Thoracic aorta (tissue), 2 donors: ENCODE results near the gene TYROBP. TPM values are rescaled to one million over a fixed set of nuclear protein-coding genes. Genes with fewer than 3 reads are reported as not detected.

ENCODE experiments used
- ATAC-seq: fragments of 150-250 bp; one replicate; pipeline ENCODE4 v1.8.0; 2017; ENCODE audit warnings: low read depth; ENCODE audit not compliant: insufficient number of reproducible peaks, low FRiP score
- DNase-seq: peaks from one replicate; pipeline ENCODE4 v3.0.0-alpha.2; 2020; ENCODE audit warnings: low spot score
- H3K27ac ChIP-seq, 2 donors: fragments of 200-600 bp; sonication (generic); 1 replicate in 1 of 2; 2 replicates in 1 of 2; pipeline ENCODE4 v1.5.1; 2016; ENCODE audit warnings: mild to moderate bottlenecking in 2 of 2, moderate library complexity in 2 of 2
- H3K27me3 ChIP-seq: fragments of 200-600 bp; sonication (generic); replicated peaks from 2 replicates; pipeline ENCODE4 v1.6.0; 2016; ENCODE audit warnings: mild to moderate bottlenecking; ENCODE audit not compliant: insufficient read depth
- H3K36me3 ChIP-seq: fragments of 200-600 bp; sonication (generic); one replicate; pipeline ENCODE4 v1.5.1; 2016
- H3K4me1 ChIP-seq, 2 donors: fragments of 200-600 bp; sonication (generic); 1 replicate in 1 of 2; 2 replicates in 1 of 2; pipeline versions ENCODE4 v1.5.1 to v1.6.0; 2016; ENCODE audit warnings: low read depth in 2 of 2, mild to moderate bottlenecking in 1 of 2; ENCODE audit not compliant: control insufficient read depth in 1 of 2
- H3K4me3 ChIP-seq: fragments of 200-600 bp; sonication (generic); 2 replicates; pipeline ENCODE4 v1.5.1; 2016; ENCODE audit warnings: mild to moderate bottlenecking
- H3K9me3 ChIP-seq: fragments of 200-600 bp; sonication (generic); 2 replicates; pipeline ENCODE4 v1.5.1; 2016
- total RNA-seq, 2 donors: library from RNA; depleted of rRNA; stranded (reverse); fragments of >200 nt; gene quantifications; one replicate each; pipeline versions ENCODE4 v1.1.0 to v1.2.3, GENCODE V29; 2016
- TF ChIP-seq, protein P1 (sequence below): fragments of 200-600 bp; sonication (generic); IDR thresholded peaks from one replicate; pipeline ENCODE4 v1.5.1; 2019; ENCODE audit warnings: antibody characterized with exemption

TYROBP gene
- total RNA-seq, 2 donors from 2014 or later = 155 to 247 TPM

DNA sequence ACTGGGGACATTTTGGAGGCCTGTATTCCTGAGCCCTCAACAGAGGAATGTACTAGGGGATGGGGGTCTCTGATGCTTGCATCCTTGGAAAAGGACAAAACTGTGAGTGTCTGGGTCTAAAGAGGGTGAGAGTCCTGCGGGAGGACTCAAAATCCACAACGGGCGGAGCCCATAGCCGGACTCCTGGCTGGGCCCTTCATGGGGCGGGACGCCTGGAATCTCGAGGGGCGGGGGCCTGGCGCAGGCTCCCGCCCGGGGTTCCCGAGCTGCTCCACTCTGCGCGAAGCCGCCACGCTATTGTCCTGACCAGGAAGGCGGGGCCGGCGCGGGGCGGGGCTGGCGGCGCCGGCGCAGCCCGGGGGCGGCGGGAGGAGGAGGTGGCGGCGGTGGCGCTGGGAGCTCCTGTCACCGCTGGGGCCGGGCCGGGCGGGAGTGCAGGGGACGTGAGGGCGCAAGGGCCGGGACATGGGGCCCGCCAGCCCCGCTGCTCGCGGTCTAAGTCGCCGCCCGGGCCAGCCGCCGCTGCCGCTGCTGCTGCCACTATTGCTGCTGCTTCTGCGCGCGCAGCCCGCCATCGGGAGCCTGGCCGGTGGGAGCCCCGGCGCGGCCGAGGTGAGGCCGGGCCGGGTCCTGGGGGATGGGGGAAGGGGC is 39.8 kb downstream of the TYROBP start, which contains the start of gene APLP1:
APLP1 (plus strand) TSS at position 403 of the 651 bp plus-strand sequence; CDS start at position 466, 63 bp downstream.
- DNase-seq (no peak), ATAC-seq (no peak)
- TF ChIP-seq, protein P1, sequence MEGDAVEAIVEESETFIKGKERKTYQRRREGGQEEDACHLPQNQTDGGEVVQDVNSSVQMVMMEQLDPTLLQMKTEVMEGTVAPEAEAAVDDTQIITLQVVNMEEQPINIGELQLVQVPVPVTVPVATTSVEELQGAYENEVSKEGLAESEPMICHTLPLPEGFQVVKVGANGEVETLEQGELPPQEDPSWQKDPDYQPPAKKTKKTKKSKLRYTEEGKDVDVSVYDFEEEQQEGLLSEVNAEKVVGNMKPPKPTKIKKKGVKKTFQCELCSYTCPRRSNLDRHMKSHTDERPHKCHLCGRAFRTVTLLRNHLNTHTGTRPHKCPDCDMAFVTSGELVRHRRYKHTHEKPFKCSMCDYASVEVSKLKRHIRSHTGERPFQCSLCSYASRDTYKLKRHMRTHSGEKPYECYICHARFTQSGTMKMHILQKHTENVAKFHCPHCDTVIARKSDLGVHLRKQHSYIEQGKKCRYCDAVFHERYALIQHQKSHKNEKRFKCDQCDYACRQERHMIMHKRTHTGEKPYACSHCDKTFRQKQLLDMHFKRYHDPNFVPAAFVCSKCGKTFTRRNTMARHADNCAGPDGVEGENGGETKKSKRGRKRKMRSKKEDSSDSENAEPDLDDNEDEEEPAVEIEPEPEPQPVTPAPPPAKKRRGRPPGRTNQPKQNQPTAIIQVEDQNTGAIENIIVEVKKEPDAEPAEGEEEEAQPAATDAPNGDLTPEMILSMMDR = no peak
- Histone ChIP-seq H3K4me1 (peaks cover 17 to 20% of the 10 kb centered on the region in 2 donors), H3K27ac (no peak within 1 kb of the TSS), H3K27me3 (no peaks in the 10 kb centered on the region), H3K36me3 (no peaks in the 10 kb centered on the region), H3K9me3 (no peaks in the 10 kb centered on the region), H3K4me3 (peak within 1 kb of the TSS; percentile 80)

DNA sequence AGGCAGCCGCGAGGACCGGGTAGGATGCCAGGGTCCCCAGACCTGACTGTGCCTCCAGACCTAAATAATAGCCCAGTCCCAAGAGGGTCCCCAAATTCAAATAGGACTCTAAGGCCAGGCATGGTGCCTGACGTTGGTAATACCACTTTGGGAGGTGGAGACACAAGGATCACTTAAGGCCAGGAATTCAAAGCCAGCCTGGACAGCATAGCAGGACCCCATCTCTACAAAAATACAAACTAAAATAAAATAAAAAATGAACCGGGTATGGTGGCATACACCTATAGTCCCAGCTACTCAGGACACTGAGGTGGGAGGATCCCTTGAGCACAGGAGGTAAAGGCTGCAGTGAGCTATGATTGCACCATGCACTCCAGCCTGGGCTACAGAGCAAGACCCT is 45.1 kb downstream of the TYROBP start:
- TF ChIP-seq, protein P1 = no peak
- DNase-seq (no peak), ATAC-seq (no peak)
- Histone ChIP-seq H3K27ac (no peak overlapping the region), H3K36me3 (no peaks in the 10 kb centered on the region), H3K4me3 (no peak overlapping the region), H3K27me3 (no peaks in the 10 kb centered on the region), H3K4me1 (no peaks in the 10 kb centered on the region), H3K9me3 (no peaks in the 10 kb centered on the region)

DNA sequence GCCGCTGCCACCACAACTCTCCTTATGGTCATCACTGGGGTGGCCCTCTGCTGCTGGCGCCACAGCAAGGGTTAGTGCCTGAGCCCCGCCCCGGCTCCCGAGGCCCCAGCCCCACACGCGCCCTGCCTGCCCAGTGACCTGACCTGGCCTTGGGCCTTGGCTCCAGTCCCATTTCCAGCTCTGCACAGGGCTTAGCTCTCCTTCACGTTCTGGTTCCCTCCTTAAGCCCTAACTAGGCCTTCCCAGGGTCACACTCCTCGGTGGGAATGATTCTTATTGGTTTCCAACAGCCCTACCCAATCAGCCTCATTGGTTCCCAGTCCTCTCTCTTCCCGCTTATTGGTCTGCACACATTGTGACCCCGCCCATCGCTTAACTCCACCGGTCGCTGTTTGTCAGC is 45.6 kb downstream of the TYROBP start:
- ATAC-seq (no peak), DNase-seq (no peak)
- no peak overlapping the region for H3K4me3 ChIP-seq
- H3K27ac ChIP-seq = no peak overlapping the region
- H3K36me3 ChIP-seq = no peaks in the 10 kb centered on the region
- H3K9me3 ChIP-seq = no peaks in the 10 kb centered on the region
- H3K27me3 ChIP-seq = no peaks in the 10 kb centered on the region
- TF ChIP-seq, protein P1 = no peak
- no peaks in the 10 kb centered on the region for H3K4me1 ChIP-seq

DNA sequence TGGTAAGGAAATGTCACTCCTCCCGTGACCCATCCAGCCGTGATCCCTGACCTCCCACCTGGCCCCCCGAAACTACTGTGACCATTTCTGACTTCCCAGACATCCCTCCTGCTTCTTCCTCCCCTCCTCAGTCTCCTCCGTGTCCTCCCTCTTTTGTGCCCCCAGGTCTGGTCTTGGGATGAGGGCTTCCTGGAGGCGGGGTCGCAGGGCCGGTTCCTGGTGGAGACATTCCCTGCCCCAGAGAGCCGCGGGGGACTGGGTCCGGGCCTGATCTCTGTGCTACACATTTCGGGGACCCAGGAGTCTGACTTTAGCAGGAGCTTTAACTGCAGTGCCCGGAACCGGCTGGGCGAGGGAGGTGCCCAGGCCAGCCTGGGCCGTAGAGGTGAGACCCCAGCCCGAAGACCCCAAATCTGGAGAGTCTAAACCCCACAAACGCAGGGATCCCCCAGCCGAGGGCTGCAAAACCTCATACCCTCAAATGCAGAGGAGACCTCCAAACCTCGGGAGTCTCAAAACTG is 46.4 kb downstream of the TYROBP start:
- Histone ChIP-seq H3K27ac (no peak overlapping the region), H3K4me3 (no peak overlapping the region), H3K4me1 (peaks cover 0 to 6% of the 10 kb centered on the region in 2 donors), H3K27me3 (peaks cover 6% of the 10 kb centered on the region), H3K9me3 (no peaks in the 10 kb centered on the region), H3K36me3 (no peaks in the 10 kb centered on the region)
- no peak for ATAC-seq
- TF ChIP-seq, protein P1 = no peak
- DNase-seq = no peak

DNA sequence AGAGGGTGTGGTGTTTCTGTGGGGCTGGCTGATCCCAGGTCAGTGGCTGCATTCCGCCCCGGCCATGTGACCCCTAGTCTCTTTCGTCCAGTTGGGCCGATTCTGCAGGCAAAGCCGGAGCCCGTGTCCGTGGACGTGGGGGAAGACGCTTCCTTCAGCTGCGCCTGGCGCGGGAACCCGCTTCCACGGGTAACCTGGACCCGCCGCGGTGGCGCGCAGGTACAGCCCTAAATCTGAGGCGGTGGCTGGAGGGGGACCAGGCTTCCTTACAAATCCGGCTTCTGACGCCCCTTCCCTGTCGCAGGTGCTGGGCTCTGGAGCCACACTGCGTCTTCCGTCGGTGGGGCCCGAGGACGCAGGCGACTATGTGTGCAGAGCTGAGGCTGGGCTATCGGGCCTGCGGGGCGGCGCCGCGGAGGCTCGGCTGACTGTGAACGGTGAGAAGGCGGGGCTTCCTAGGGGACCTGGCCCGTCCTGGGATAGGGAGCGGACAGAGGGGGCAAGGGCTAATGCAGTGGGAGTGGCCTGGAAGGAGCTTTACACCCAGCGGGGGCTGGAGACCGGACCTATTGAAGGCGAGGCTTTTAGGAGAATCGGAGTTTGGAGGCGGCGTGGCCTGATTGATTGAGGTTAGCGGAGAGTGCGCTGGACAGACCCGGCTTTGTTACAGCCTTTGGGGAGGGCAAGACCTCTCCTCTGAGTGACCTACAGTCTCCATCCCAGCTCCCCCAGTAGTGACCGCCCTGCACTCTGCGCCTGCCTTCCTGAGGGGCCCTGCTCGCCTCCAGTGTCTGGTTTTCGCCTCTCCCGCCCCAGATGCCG is 47.1 kb downstream of the TYROBP start:
- Histone ChIP-seq H3K4me3 (no peak overlapping the region), H3K4me1 (peaks cover 0 to 13% of the 10 kb centered on the region in 2 donors), H3K9me3 (no peaks in the 10 kb centered on the region), H3K27me3 (peaks cover 10% of the 10 kb centered on the region), H3K27ac (no peak overlapping the region), H3K36me3 (no peaks in the 10 kb centered on the region)
- TF ChIP-seq, protein P1 = no peak
- no peak for ATAC-seq
- DNase-seq = no peak
